Measurements from ENCODE around the gene ZKSCAN1.

GRCh38 chr7:100016215-100016901 lies 962 bp downstream of the ZKSCAN1 start:
- no peak for TF ChIP-seq POLR2A (IDR thresholded peaks at IDR 0.05)
- TF ChIP-seq CTCF (IDR thresholded peaks at IDR 0.05) = no peak
- TF ChIP-seq EP300 (IDR thresholded peaks at IDR 0.05) = no peak
